ENCODE measurements around the gene RAD51B.

DNA sequence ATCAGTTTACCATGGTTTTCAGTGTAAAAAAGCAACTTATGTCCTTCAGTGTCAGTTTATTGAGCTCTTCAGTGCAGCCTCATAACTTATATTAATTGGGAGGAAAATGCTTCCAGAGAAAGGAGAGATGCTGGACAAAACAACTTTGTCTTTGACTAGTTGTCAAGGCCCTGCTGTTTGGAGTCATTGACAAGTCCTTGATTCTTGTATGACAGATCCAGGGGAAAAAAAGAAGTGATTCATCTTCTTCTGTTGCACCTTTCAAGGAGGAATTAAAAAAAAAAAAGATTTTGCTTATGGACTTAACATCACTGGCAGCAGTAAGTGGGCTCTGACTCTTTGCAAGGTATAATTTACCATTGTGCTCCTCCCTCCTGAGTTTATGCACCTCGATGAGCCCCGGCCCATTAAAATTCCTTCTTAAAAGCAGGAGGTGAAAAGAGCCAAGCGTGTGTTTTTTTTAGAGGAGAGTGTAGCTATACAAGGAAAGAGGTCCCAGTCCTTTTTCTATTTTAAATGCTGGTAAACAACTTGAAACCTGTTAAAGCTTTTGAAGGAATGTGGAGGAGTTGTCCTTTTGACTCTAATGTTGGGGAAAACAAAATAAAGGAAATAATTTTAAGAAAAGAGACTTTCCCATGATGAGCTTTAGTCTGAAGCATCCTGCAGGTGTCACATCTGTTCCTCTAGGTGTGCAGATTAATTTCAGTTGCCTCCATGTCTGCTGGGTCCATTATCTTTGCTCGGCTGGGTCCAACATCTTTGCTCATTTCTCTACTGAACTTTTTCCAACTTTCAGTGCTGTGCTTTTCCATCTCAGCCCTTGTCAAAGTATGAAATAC lies 431.6 kb downstream of the RAD51B start:
- TF ChIP-seq NBN (conservative IDR thresholded peaks at IDR 0.05) (no peak), SCMH1 (CRISPR knock-in tag; IDR thresholded peaks at IDR 0.05; ENCODE audit: borderline replicate concordance) (no peak), POLR2AphosphoS5 (IDR thresholded peaks at IDR 0.05; ENCODE audit: low read depth, low read length) (no peak), CREB1 (IDR thresholded peaks at IDR 0.05) (no peak), CREB1 (CRISPR knock-in tag; IDR thresholded peaks at IDR 0.05) (no peak), ZBTB7A (CRISPR knock-in tag; IDR thresholded peaks at IDR 0.05) (no peak), POLR2AphosphoS2 (IDR thresholded peaks at IDR 0.05; ENCODE audit: low read depth, low read length) (no peak), POLR2A (IDR thresholded peaks at IDR 0.05; ENCODE audit: insufficient read depth in 1 of 2, low read depth in 2 of 2, low read length in 2 of 2) (no peak), FOSL2 (CRISPR knock-in tag; IDR thresholded peaks at IDR 0.05) (no peak), IKZF1 (IDR thresholded peaks at IDR 0.05) (no peak)
- TF ChIP-seq, protein P1, sequence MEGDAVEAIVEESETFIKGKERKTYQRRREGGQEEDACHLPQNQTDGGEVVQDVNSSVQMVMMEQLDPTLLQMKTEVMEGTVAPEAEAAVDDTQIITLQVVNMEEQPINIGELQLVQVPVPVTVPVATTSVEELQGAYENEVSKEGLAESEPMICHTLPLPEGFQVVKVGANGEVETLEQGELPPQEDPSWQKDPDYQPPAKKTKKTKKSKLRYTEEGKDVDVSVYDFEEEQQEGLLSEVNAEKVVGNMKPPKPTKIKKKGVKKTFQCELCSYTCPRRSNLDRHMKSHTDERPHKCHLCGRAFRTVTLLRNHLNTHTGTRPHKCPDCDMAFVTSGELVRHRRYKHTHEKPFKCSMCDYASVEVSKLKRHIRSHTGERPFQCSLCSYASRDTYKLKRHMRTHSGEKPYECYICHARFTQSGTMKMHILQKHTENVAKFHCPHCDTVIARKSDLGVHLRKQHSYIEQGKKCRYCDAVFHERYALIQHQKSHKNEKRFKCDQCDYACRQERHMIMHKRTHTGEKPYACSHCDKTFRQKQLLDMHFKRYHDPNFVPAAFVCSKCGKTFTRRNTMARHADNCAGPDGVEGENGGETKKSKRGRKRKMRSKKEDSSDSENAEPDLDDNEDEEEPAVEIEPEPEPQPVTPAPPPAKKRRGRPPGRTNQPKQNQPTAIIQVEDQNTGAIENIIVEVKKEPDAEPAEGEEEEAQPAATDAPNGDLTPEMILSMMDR (CRISPR knock-in tag; IDR thresholded peaks at IDR 0.05): no peak

Data from HepG2 (cell line).